K562 (cell line): ENCODE results near the gene GABRA1.

ENCODE experiments used
- ETS2 ChIP-seq: IDR thresholded peaks from 2 replicates; pipeline ENCODE4 v1.6.1; 2016; ENCODE audit warnings: borderline replicate concordance, missing genetic modification characterization, mild to moderate bottlenecking, moderate library complexity, missing compliant biosample characterization; ENCODE audit not compliant: poor library complexity, severe bottlenecking
- LARP7 ChIP-seq: fragments of 450-650 bp; IDR thresholded peaks from 2 replicates; pipeline ENCODE4 v1.6.1; 2016
- MCM2 ChIP-seq: fragments of 450-650 bp; IDR thresholded peaks from 2 replicates; pipeline ENCODE4 v1.6.1; 2017; ENCODE audit warnings: low read depth, mild to moderate bottlenecking
- NFATC3 ChIP-seq: fragments of 450-650 bp; IDR thresholded peaks from 2 replicates; pipeline ENCODE4 v1.6.1; 2017; ENCODE audit warnings: mild to moderate bottlenecking
- POLR2A ChIP-seq: fragments of 450-650 bp; conservative IDR thresholded peaks from 2 replicates; pipeline ENCODE4 v1.6.1; 2016
- SIN3A ChIP-seq, 2 experiments: fragments of 150-350 bp in 1 of 2; IDR thresholded peaks; 2 replicates each; pipeline ENCODE4 v1.6.1; 2011 to 2016; ENCODE audit warnings: borderline replicate concordance in 2 of 2, low read depth in 2 of 2, low read length in 2 of 2, mild to moderate bottlenecking in 2 of 2, moderate library complexity in 2 of 2; ENCODE audit not compliant: control insufficient read depth in 1 of 2
- SPI1 ChIP-seq: IDR thresholded peaks from 2 replicates; pipeline ENCODE4 v1.6.1; 2011; ENCODE audit warnings: low read depth, low read length, control low read depth, borderline replicate concordance
- ZNF253 ChIP-seq: fragments of 250-450 bp; sonication (Bioruptor Pico); conservative IDR thresholded peaks from 2 replicates; pipeline ENCODE4 v1.6.1; 2021; ENCODE audit warnings: mild to moderate bottlenecking
- ZNF277 ChIP-seq: fragments of 250-450 bp; sonication (Bioruptor Pico); IDR thresholded peaks from 2 replicates; pipeline ENCODE4 v1.8.0; 2022; ENCODE audit warnings: inconsistent platforms, mild to moderate bottlenecking, moderate library complexity, borderline replicate concordance
- ZNF436 ChIP-seq: fragments of 250-450, 450-650 bp; sonication (Bioruptor Pico); formaldehyde crosslinking; IDR thresholded peaks from 2 replicates; pipeline ENCODE4 v1.7.0; 2020; ENCODE audit warnings: mild to moderate bottlenecking
- ZNF780A ChIP-seq: fragments of 250-450 bp; sonication (Bioruptor Pico); IDR thresholded peaks from 2 replicates; pipeline ENCODE4 v1.5.0; 2021; ENCODE audit warnings: mild to moderate bottlenecking
- ZNF785 ChIP-seq: fragments of 250-450 bp; sonication (Bioruptor Pico); IDR thresholded peaks from 2 replicates; pipeline ENCODE4 v1.4.0; 2020; ENCODE audit warnings: mild to moderate bottlenecking

DNA sequence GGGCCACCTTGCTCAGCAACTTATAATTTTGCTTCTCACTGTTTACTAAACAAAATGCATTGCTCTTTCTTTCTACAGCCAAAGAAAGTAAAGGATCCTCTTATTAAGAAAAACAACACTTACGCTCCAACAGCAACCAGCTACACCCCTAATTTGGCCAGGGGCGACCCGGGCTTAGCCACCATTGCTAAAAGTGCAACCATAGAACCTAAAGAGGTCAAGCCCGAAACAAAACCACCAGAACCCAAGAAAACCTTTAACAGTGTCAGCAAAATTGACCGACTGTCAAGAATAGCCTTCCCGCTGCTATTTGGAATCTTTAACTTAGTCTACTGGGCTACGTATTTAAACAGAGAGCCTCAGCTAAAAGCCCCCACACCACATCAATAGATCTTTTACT is 49.1 kb downstream of the GABRA1 start:
- TF ChIP-seq ZNF780A (CRISPR knock-in tag) (no peak), ZNF785 (no peak), NFATC3 (no peak), ZNF253 (CRISPR knock-in tag) (no peak), SPI1 (no peak), LARP7 (no peak), MCM2 (no peak), POLR2A (no peak), ETS2 (no peak), ZNF277 (CRISPR knock-in tag) (no peak), SIN3A (IDR thresholded peaks at IDR 0.05; ENCODE audit: borderline replicate concordance in 2 of 2, control insufficient read depth in 1 of 2, low read depth in 2 of 2, low read length in 2 of 2) (no peak), ZNF436 (CRISPR knock-in tag) (no peak)
